Liver (tissue), 9 donors: ENCODE measurements around the gene ITFG1. TPM values are rescaled to one million over a fixed set of nuclear protein-coding genes. Genes with fewer than 3 reads are reported as not detected.

Experiments
- DNase-seq: peaks from one replicate; pipeline ENCODE4 v3.0.0-alpha.2; 2017; ENCODE audit warnings: low spot score
- H3K27ac ChIP-seq, 2 donors: one replicate each; pipeline ENCODE4 v1.7.0; 2013; ENCODE audit warnings: inconsistent platforms in 2 of 2, low read length in 2 of 2, control low read depth in 1 of 2, low read depth in 1 of 2, mild to moderate bottlenecking in 1 of 2
- H3K27me3 ChIP-seq, 4 donors: one replicate each; pipeline versions ENCODE4 v1.6.1 to v1.7.0; 2013; ENCODE audit warnings: low read length in 3 of 4, inconsistent platforms in 1 of 4, mild to moderate bottlenecking in 1 of 4, moderate library complexity in 1 of 4; ENCODE audit not compliant: control insufficient read depth in 4 of 4, insufficient read depth in 4 of 4
- H3K36me3 ChIP-seq, 4 donors: one replicate each; pipeline versions ENCODE4 v1.6.1 to v1.7.0; 2013; ENCODE audit warnings: low read length in 3 of 4, mild to moderate bottlenecking in 3 of 4, low read depth in 1 of 4, moderate library complexity in 1 of 4; ENCODE audit not compliant: control insufficient read depth in 4 of 4, insufficient read depth in 3 of 4
- H3K4me1 ChIP-seq, 4 donors: one replicate each; pipeline versions ENCODE4 v1.6.1 to v1.7.0; 2013; ENCODE audit warnings: low read length in 3 of 4, mild to moderate bottlenecking in 3 of 4, moderate library complexity in 1 of 4; ENCODE audit not compliant: control insufficient read depth in 4 of 4, insufficient read depth in 4 of 4
- H3K4me3 ChIP-seq, 3 donors: one replicate each; pipeline versions ENCODE4 v1.6.1 to v1.7.0; 2013; ENCODE audit warnings: low read length in 3 of 3, control low read depth in 1 of 3, low read depth in 1 of 3, mild to moderate bottlenecking in 1 of 3
- H3K9ac ChIP-seq, 2 donors: one replicate each; pipeline ENCODE4 v1.7.0; 2013; ENCODE audit warnings: low read length in 2 of 2, mild to moderate bottlenecking in 2 of 2, moderate library complexity in 2 of 2, control low read depth in 1 of 2, low read depth in 1 of 2
- H3K9me3 ChIP-seq, 4 donors: one replicate each; pipeline versions ENCODE4 v1.6.1 to v1.7.0; 2013; ENCODE audit warnings: low read length in 3 of 4; ENCODE audit not compliant: control insufficient read depth in 4 of 4
- ATF3 ChIP-seq: IDR thresholded peaks from 2 replicates; pipeline ENCODE4 v1.6.1; 2016; ENCODE audit warnings: antibody characterized with exemption
- CTCF ChIP-seq: fragments of 150-350 bp; IDR thresholded peaks from 2 replicates; pipeline ENCODE4 v1.5.1; 2017; ENCODE audit warnings: improper control_type of control experiment, low read depth, low read length; ENCODE audit not compliant: missing input control
- EGR1 ChIP-seq, 2 donors: IDR thresholded peaks; 2 replicates each; pipeline ENCODE4 v1.6.1; 2016 to 2018; ENCODE audit warnings: antibody characterized with exemption in 2 of 2, low read depth in 2 of 2
- FOXA1 ChIP-seq: IDR thresholded peaks from 2 replicates; pipeline ENCODE4 v1.6.1; 2016; ENCODE audit warnings: antibody characterized with exemption
- GABPA ChIP-seq, 2 donors: IDR thresholded peaks in 1 of 2; conservative IDR thresholded peaks in 1 of 2; 2 replicates each; pipeline ENCODE4 v1.6.1; 2016; ENCODE audit warnings: antibody characterized with exemption in 2 of 2, mild to moderate bottlenecking in 1 of 2, moderate library complexity in 1 of 2
- HNF4G ChIP-seq: IDR thresholded peaks from 2 replicates; pipeline ENCODE4 v1.6.1; 2016; ENCODE audit warnings: antibody characterized with exemption
- JUND ChIP-seq, 2 donors: IDR thresholded peaks; 2 replicates each; pipeline ENCODE4 v1.6.1; 2016; ENCODE audit warnings: antibody characterized with exemption in 2 of 2
- MAX ChIP-seq: IDR thresholded peaks from 2 replicates; pipeline ENCODE4 v1.6.1; 2016; ENCODE audit warnings: antibody characterized with exemption
- NR2F2 ChIP-seq: IDR thresholded peaks from 2 replicates; pipeline ENCODE4 v1.6.1; 2016; ENCODE audit warnings: antibody characterized with exemption
- RAD21 ChIP-seq, 2 donors: IDR thresholded peaks; 2 replicates each; pipeline ENCODE4 v1.6.1; 2016; ENCODE audit warnings: antibody characterized with exemption in 2 of 2, mild to moderate bottlenecking in 2 of 2
- REST ChIP-seq: IDR thresholded peaks from 2 replicates; pipeline ENCODE4 v1.6.1; 2016; ENCODE audit warnings: antibody characterized with exemption, mild to moderate bottlenecking
- SP1 ChIP-seq: IDR thresholded peaks from 2 replicates; pipeline ENCODE4 v1.6.1; 2018; ENCODE audit warnings: antibody characterized with exemption, mild to moderate bottlenecking
- TAF1 ChIP-seq: conservative IDR thresholded peaks from 2 replicates; pipeline ENCODE4 v1.6.1; 2016; ENCODE audit warnings: antibody characterized with exemption, mild to moderate bottlenecking
- YY1 ChIP-seq: IDR thresholded peaks from 2 replicates; pipeline ENCODE4 v1.6.1; 2016; ENCODE audit warnings: antibody characterized with exemption, mild to moderate bottlenecking
- ZBTB33 ChIP-seq: IDR thresholded peaks from 2 replicates; pipeline ENCODE4 v1.6.1; 2016; ENCODE audit warnings: antibody characterized with exemption
- WGBS: extraction: QIAGEN DNeasy Blood & Tissue Kit; methylation state at CpG from one replicate; pipeline ENCODE4 v1.1.7; 2013; 5-methylcytosine and 5-hydroxymethylcytosine counted together
- polyA plus RNA-seq, 2 donors: library from polyadenylated mRNA; stranded (reverse) in 1 of 2; unstranded in 1 of 2; fragments of 200-250 nt in 1 of 2; fragments of >200 nt in 1 of 2; fragmentation: Nextera tagmentation in 1 of 2; extraction: Ambion mirVana in 1 of 2; gene quantifications; one replicate each; pipeline versions ENCODE4 v1.2.1 to v1.2.3, GENCODE V29; 2013 to 2015
- total RNA-seq, 2 donors: library from RNA; depleted of rRNA; stranded (reverse); fragments of >200 nt; gene quantifications; one replicate each; pipeline ENCODE4 v1.2.3, GENCODE V29; 2014
- donor health status: healthy.
- donor health status: healthy.
- donor health status: healthy.
- donor health status: healthy.
- donor health status: healthy.

ITFG1 gene
- total and polyA plus RNA-seq, 4 donors: 31.1 to 51.0 (median 36.5) TPM

- H3K27ac ChIP-seq: no peak within 1 kb of the TSS
Observed at GRCh38 chr16:47143677-47144558, 316.9 kb downstream of the ITFG1 start, which contains the start of gene NETO2. NETO2 (minus strand) TSS chr16:47143945; CDS start chr16:47143612, 333 bp downstream.

More at GRCh38 chr16:47143677-47144558, 316.9 kb downstream of the ITFG1 start, which contains the start of gene NETO2:
- peaks cover 0 to 3% (median 0%) of the 10 kb centered on the region in 4 donors for H3K27me3 ChIP-seq
- TF ChIP-seq REST (no peak), CTCF (peak; percentile 30), ZBTB33 (no peak), FOXA1 (no peak), RAD21 (IDR thresholded peaks at IDR 0.05) (peak; percentile 49 to 64), SP1 (no peak), MAX (no peak), GABPA (IDR thresholded peaks at IDR 0.05 in 1 of 2, conservative IDR thresholded peaks at IDR 0.05 in 1 of 2) (no peak), NR2F2 (no peak), YY1 (no peak), HNF4G (no peak), JUND (IDR thresholded peaks at IDR 0.05) (no peak), EGR1 (IDR thresholded peaks at IDR 0.05; ENCODE audit: low read depth in 2 of 2) (no peak), ATF3 (no peak), TAF1 (no peak)
- peak within 1 kb of the TSS; percentile 8 to 68 (median 57) for H3K4me3 ChIP-seq
- peaks cover 0 to 1% (median 0%) of the 10 kb centered on the region in 4 donors for H3K9me3 ChIP-seq
- H3K4me1 ChIP-seq: peaks cover 16 to 25% (median 21%) of the 10 kb centered on the region in 4 donors
- peak within 1 kb of the TSS in 1 of 2 donors; percentile 3 for H3K9ac ChIP-seq
- WGBS: 8% methylated on average over 130 of the region's 130 CpGs
- peak; percentile 41 for DNase-seq
- no peaks in the 10 kb centered on the region for H3K36me3 ChIP-seq
